Transverse colon (tissue), 4 donors: Measurements from ENCODE around the gene TCF20. TPM values are rescaled to one million over a fixed set of nuclear protein-coding genes. Genes with fewer than 3 reads are reported as not detected.

ENCODE experiments used
- DNase-seq: peaks from one replicate; pipeline ENCODE4 v3.0.0-alpha.2; 2019
- H3K27ac ChIP-seq, 4 donors: fragments of 200-600 bp; sonication (generic); 2 replicates each; pipeline ENCODE4 v1.5.1; 2016 to 2018; ENCODE audit warnings: inconsistent platforms in 4 of 4
- H3K27me3 ChIP-seq: fragments of 200-600 bp; sonication (generic); 2 replicates; pipeline ENCODE4 v1.5.1; 2017; ENCODE audit warnings: inconsistent platforms
- H3K36me3 ChIP-seq, 4 donors: fragments of 200-600 bp; sonication (generic); 2 replicates each; pipeline ENCODE4 v1.5.1; 2017 to 2019; ENCODE audit warnings: inconsistent platforms in 4 of 4
- H3K4me1 ChIP-seq, 4 donors: fragments of 200-600 bp; sonication (generic); 2 replicates each; pipeline ENCODE4 v1.5.1; 2017 to 2020; ENCODE audit warnings: inconsistent platforms in 4 of 4
- H3K4me3 ChIP-seq, 4 donors: fragments of 200-600 bp; sonication (generic); 1 replicate in 1 of 4; 2 replicates in 3 of 4; pipeline versions ENCODE4 v1.5.1 to v1.6.1; 2017 to 2019; ENCODE audit warnings: inconsistent platforms in 4 of 4
- H3K9me3 ChIP-seq, 2 donors: fragments of 200-600 bp; sonication (generic); 2 replicates each; pipeline ENCODE4 v1.5.1; 2017 to 2019; ENCODE audit warnings: inconsistent platforms in 2 of 2
- CTCF ChIP-seq, 5 experiments: fragments of 200-600 bp in 3 of 5; fragments of 450-650 bp in 2 of 5; sonication (generic) in 3 of 5; IDR thresholded peaks; 1 replicate in 2 of 5; 2 replicates in 3 of 5; pipeline ENCODE4 v1.5.1; 2016 to 2017; ENCODE audit warnings: antibody characterized with exemption in 5 of 5, inconsistent platforms in 3 of 5, mild to moderate bottlenecking in 2 of 5, moderate library complexity in 1 of 5
- EP300 ChIP-seq: sonication (generic); formaldehyde crosslinking; IDR thresholded peaks from one replicate; pipeline ENCODE4 v1.6.1; 2017; ENCODE audit warnings: antibody characterized with exemption, low read depth
- POLR2A ChIP-seq: fragments of 450-650 bp; IDR thresholded peaks from one replicate; pipeline ENCODE4 v1.6.1; 2016; ENCODE audit warnings: antibody characterized with exemption, mild to moderate bottlenecking, moderate library complexity
- POLR2AphosphoS5 ChIP-seq, 3 donors: sonication (generic); formaldehyde crosslinking; IDR thresholded peaks; one replicate each; pipeline ENCODE4 v1.6.1; 2016; ENCODE audit warnings: antibody characterized with exemption in 3 of 3
- WGBS, 2 donors: methylation state at CpG; one replicate each; pipeline ENCODE4 v1.1.5; 2018; ENCODE audit warnings: low coverage in 1 of 2; 5-methylcytosine and 5-hydroxymethylcytosine counted together
- in situ Hi-C, 4 donors: fragments of 200-750 bp; cut with MboI; loops; one replicate each; pipeline versions ENCODE4 v1.15.0 to v1.15.1; 2017; ENCODE audit warnings: low sequenced_read_pairs in 3 of 4, low pct_ligation_motif_present in 1 of 4, low pct_unique_long_range_greater_than_20kb in 1 of 4
- intact Hi-C: fragments of 100-400 bp; cut with DNase I; formaldehyde crosslinking; loops from one replicate; pipeline ENCODE4 v1.15.1; 2023; ENCODE audit warnings: low total_unique reads
- total RNA-seq, 4 donors: library from RNA; depleted of rRNA; stranded (reverse); fragments of >200 nt; gene quantifications; one replicate each; pipeline ENCODE4 v1.1.0, GENCODE V29; 2016

The TCF20 gene
- total RNA-seq, 4 donors from 2014 or later: 30.3 to 43.7 (median 42.3) TPM

DNA sequence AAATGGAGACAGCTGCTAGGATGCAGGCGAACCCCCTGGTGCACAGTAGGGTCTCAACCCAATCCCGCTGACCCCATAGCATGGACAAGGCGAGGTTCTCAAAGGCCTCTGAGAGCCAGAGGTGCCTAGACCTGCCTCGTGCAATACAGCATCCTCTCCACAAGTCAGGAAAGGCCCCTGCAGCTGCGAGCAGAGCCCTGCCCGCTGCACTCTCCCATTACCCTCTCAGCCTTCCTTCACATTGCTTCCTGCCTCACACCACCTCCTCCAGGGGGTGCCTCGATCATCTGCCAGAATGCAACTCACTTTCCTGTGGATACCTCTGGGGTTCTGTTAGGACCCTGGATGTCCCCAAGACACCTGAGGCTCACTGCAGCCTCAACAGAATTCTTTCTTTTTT lies 42.8 kb upstream of the TCF20 start:
- Histone ChIP-seq H3K36me3 (no peaks in the 10 kb centered on the region), H3K4me3 (no peak overlapping the region), H3K9me3 (no peaks in the 10 kb centered on the region), H3K27me3 (no peaks in the 10 kb centered on the region), H3K27ac (peak overlapping the region; percentile 82 to 92 (median 89)), H3K4me1 (peaks cover 19 to 44% (median 42%) of the 10 kb centered on the region in 4 donors)
- WGBS, 2 donors: 63 to 73% methylated on average over 3 to 7 of the region's 7 CpGs
- intact Hi-C loops: no loop called here
- no peak for DNase-seq
- in situ Hi-C loops: no loop called here
- TF ChIP-seq POLR2A (no peak), EP300 (no peak), POLR2AphosphoS5 (IDR thresholded peaks at IDR 0.05) (no peak), CTCF (IDR thresholded peaks at IDR 0.05) (no peak)

- no peak for DNase-seq
- in situ Hi-C loops (no loop called here), intact Hi-C loops (no loop called here)
- no peak overlapping the region for H3K27ac ChIP-seq
- no peak overlapping the region for H3K4me3 ChIP-seq
- H3K4me1 ChIP-seq: peaks cover 10 to 23% (median 20%) of the 10 kb centered on the region in 4 donors
- no peaks in the 10 kb centered on the region for H3K27me3 ChIP-seq
- TF ChIP-seq POLR2A (no peak), EP300 (no peak), CTCF (IDR thresholded peaks at IDR 0.05) (no peak), POLR2AphosphoS5 (IDR thresholded peaks at IDR 0.05) (no peak)
- 83 to 88% methylated on average over 6 to 16 of the region's 16 CpGs for WGBS, 2 donors
- H3K9me3 ChIP-seq: no peaks in the 10 kb centered on the region
- H3K36me3 ChIP-seq: no peaks in the 10 kb centered on the region
Measured at GRCh38 chr22:42310291-42311015, 40.0 kb upstream of the TCF20 start.

GRCh38 chr22:42309865-42310264 lies 39.4 kb upstream of the TCF20 start:
- no peak for DNase-seq
- WGBS, 2 donors: 78 to 93% methylated on average over 3 of the region's 3 CpGs
- in situ Hi-C loops (no loop called here), intact Hi-C loops (no loop called here)
- H3K4me1 ChIP-seq: peaks cover 10 to 18% (median 16%) of the 10 kb centered on the region in 4 donors
- no peaks in the 10 kb centered on the region for H3K27me3 ChIP-seq
- no peak for TF ChIP-seq EP300
- no peak for TF ChIP-seq POLR2A
- no peak for TF ChIP-seq POLR2AphosphoS5 (IDR thresholded peaks at IDR 0.05)
- no peak for TF ChIP-seq CTCF (IDR thresholded peaks at IDR 0.05)
- no peaks in the 10 kb centered on the region for H3K36me3 ChIP-seq
- no peak overlapping the region for H3K4me3 ChIP-seq
- H3K27ac ChIP-seq: no peak overlapping the region
- H3K9me3 ChIP-seq: no peaks in the 10 kb centered on the region

DNA sequence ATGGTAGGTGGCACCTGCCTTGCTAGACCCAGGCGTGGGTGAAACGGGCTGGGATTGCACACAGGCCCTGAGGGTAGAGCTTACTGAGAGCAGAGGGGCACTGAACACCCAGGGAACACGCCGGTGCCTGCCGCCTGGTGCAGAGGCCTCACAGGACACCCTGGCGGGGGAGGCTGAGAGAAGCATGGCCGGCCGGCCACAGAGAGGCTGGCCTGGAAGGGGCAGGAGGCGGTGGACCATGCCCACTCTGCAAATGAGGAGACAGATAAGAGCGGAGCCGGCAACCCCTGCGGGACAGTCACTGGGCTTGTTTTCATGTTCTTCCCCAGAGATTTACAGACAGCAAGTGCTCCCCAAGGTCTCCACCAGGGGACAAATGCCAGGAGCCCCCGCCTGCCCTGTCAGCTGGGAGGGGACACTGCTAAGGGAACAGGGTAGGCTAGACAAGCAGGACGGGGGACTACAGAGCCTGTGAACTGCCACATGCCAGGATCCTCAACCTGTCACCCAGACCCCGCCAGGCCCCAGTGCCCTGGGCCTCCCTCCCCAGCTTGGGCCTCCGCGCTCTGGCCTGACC lies 38.5 kb upstream of the TCF20 start:
- intact Hi-C loops: no loop called here
- H3K36me3 ChIP-seq: no peaks in the 10 kb centered on the region
- TF ChIP-seq POLR2AphosphoS5 (IDR thresholded peaks at IDR 0.05) (no peak), CTCF (IDR thresholded peaks at IDR 0.05) (no peak), EP300 (no peak), POLR2A (no peak)
- in situ Hi-C loops: no loop called here
- no peaks in the 10 kb centered on the region for H3K9me3 ChIP-seq
- H3K27me3 ChIP-seq: no peaks in the 10 kb centered on the region
- no peak for DNase-seq
- H3K4me3 ChIP-seq: no peak overlapping the region
- no peak overlapping the region for H3K27ac ChIP-seq
- H3K4me1 ChIP-seq: peaks cover 3 to 14% (median 10%) of the 10 kb centered on the region in 4 donors
- WGBS, 2 donors: 87 to 100% methylated on average over 3 to 17 of the region's 17 CpGs
